ENCODE results near the gene ADAMTS14. TPM values are rescaled to one million over a fixed set of nuclear protein-coding genes. Genes with fewer than 3 reads are reported as not detected.

The ADAMTS14 gene
- total RNA-seq, 1 experiment from 2014 or later, result not detected

GRCh38 chr10:70809726-70810125 is 137.4 kb downstream of the ADAMTS14 start:
- no TSS peak for BruUV-seq (replicated peaks)
- Histone ChIP-seq H3K9me3 (no peaks in the 10 kb centered on the region), H3K4me3 (ENCODE audit: low read depth, low read length) (no peak overlapping the region), H3K4me1 (no peaks in the 10 kb centered on the region), H3K36me3 (ENCODE audit: control insufficient read depth, insufficient read depth, low read length) (no peaks in the 10 kb centered on the region), H3K27me3 (replicated peaks; ENCODE audit: control insufficient read depth, insufficient read depth, low read length) (no peaks in the 10 kb centered on the region)
- peaks cover 11% of the 10 kb centered on the region for H3K4me1 Mint-ChIP-seq (ENCODE audit: low read depth, unreplicated experiment)
- H3K9me3 Mint-ChIP-seq (ENCODE audit: unreplicated experiment), result peaks cover 9% of the 10 kb centered on the region
- no peak overlapping the region for H3K27ac Mint-ChIP-seq (ENCODE audit: unreplicated experiment)
- H3K27me3 Mint-ChIP-seq (ENCODE audit: insufficient read depth, unreplicated experiment), result peaks cover 3% of the 10 kb centered on the region
- H3K4me3 Mint-ChIP-seq (ENCODE audit: unreplicated experiment), result no peak overlapping the region
- intact Hi-C loops (cut with micrococcal nuclease; ENCODE audit: unreplicated experiment), result loop anchor here (10.0 kb wide), 2 partner anchors 185 to 395 kb away; no protein-coding TSS in a partner anchor
- H3K36me3 Mint-ChIP-seq (ENCODE audit: insufficient read depth, unreplicated experiment), result no peaks in the 10 kb centered on the region
- no peak for DNase-seq
- ChIA-PET POLR2A (interaction anchor here (0.6 to 0.7 kb wide), 2 partner anchors 68 to 384 kb away, joined by 3 to 5 read pairs; no protein-coding TSS in a partner anchor), CTCF (interaction anchor here (0.5 to 0.9 kb wide), 4 partner anchors 53 to 436 kb away, joined by 3 to 5 read pairs (median 4); no protein-coding TSS in a partner anchor)
- no peak for TF ChIP-seq CTCF (IDR thresholded peaks at IDR 0.05; ENCODE audit: insufficient read depth in 1 of 2, low read depth in 1 of 2, low read length in 1 of 2, severe bottlenecking in 1 of 2, unreplicated experiment in 1 of 2)

GRCh38 chr10:70810967-70811366 is 138.7 kb downstream of the ADAMTS14 start:
- POLR2A ChIA-PET, result no interaction called here
- H3K27ac Mint-ChIP-seq (ENCODE audit: unreplicated experiment), result no peak overlapping the region
- H3K4me1 Mint-ChIP-seq (ENCODE audit: low read depth, unreplicated experiment), result peaks cover 11% of the 10 kb centered on the region

GRCh38 chr10:70811881-70812280 is 139.6 kb downstream of the ADAMTS14 start:
- Histone ChIP-seq H3K27me3 (replicated peaks; ENCODE audit: control insufficient read depth, insufficient read depth, low read length) (no peaks in the 10 kb centered on the region), H3K36me3 (ENCODE audit: control insufficient read depth, insufficient read depth, low read length) (no peaks in the 10 kb centered on the region), H3K9me3 (no peaks in the 10 kb centered on the region), H3K4me1 (0 out of 2 replicates have a peak, but pooled peaks cover 2% of the 10 kb centered on the region), H3K4me3 (ENCODE audit: low read depth, low read length) (no peak overlapping the region)
- Mint-ChIP-seq H3K27me3 (ENCODE audit: insufficient read depth, unreplicated experiment) (peaks cover 3% of the 10 kb centered on the region), H3K4me1 (ENCODE audit: low read depth, unreplicated experiment) (peaks cover 11% of the 10 kb centered on the region), H3K4me3 (ENCODE audit: unreplicated experiment) (no peak overlapping the region), H3K9me3 (ENCODE audit: unreplicated experiment) (peaks cover 9% of the 10 kb centered on the region), H3K36me3 (ENCODE audit: insufficient read depth, unreplicated experiment) (peaks cover 13% of the 10 kb centered on the region), H3K27ac (ENCODE audit: unreplicated experiment) (no peak overlapping the region)
- ChIA-PET POLR2A (no interaction called here), CTCF (no interaction called here)
- no TSS peak for BruUV-seq (replicated peaks)
- no peak for DNase-seq
- intact Hi-C loops (cut with micrococcal nuclease; ENCODE audit: unreplicated experiment), result loop anchor here (10.0 kb wide), 2 partner anchors 183 to 393 kb away; no protein-coding TSS in a partner anchor
- TF ChIP-seq CTCF (IDR thresholded peaks at IDR 0.05; ENCODE audit: insufficient read depth in 1 of 2, low read depth in 1 of 2, low read length in 1 of 2, severe bottlenecking in 1 of 2, unreplicated experiment in 1 of 2), result no peak

More at GRCh38 chr10:70810967-70811366, 138.7 kb downstream of the ADAMTS14 start:
- Histone ChIP-seq H3K9me3 (no peaks in the 10 kb centered on the region), H3K36me3 (ENCODE audit: control insufficient read depth, insufficient read depth, low read length) (no peaks in the 10 kb centered on the region), H3K4me3 (ENCODE audit: low read depth, low read length) (no peak overlapping the region), H3K4me1 (no peaks in the 10 kb centered on the region), H3K27me3 (replicated peaks; ENCODE audit: control insufficient read depth, insufficient read depth, low read length) (no peaks in the 10 kb centered on the region)
- Mint-ChIP-seq H3K4me3 (ENCODE audit: unreplicated experiment) (no peak overlapping the region), H3K27me3 (ENCODE audit: insufficient read depth, unreplicated experiment) (peaks cover 3% of the 10 kb centered on the region), H3K9me3 (ENCODE audit: unreplicated experiment) (peaks cover 9% of the 10 kb centered on the region), H3K36me3 (ENCODE audit: insufficient read depth, unreplicated experiment) (peaks cover 4% of the 10 kb centered on the region)
- no peak for DNase-seq
- no TSS peak for BruUV-seq (replicated peaks)
- TF ChIP-seq CTCF (IDR thresholded peaks at IDR 0.05; ENCODE audit: insufficient read depth in 1 of 2, low read depth in 1 of 2, low read length in 1 of 2, severe bottlenecking in 1 of 2, unreplicated experiment in 1 of 2), result no peak
- intact Hi-C loops (cut with micrococcal nuclease; ENCODE audit: unreplicated experiment), result loop anchor here (10.0 kb wide), 2 partner anchors 184 to 394 kb away; no protein-coding TSS in a partner anchor
- CTCF ChIA-PET, result no interaction called here

Other genes with a start within 250 kb of the ADAMTS14 start
- 0.59 and 1.3 TPM in 2 replicates for gene NODAL, start 230.8 kb upstream of the ADAMTS14 start, total RNA-seq (2022)
- 8.9 and 10.3 TPM in 2 replicates for gene PALD1, start 193.7 kb upstream of the ADAMTS14 start, total RNA-seq (2022)
- gene PRF1, start 69.8 kb upstream of the ADAMTS14 start, total RNA-seq (2022), result 0.34 TPM in 1 of 2 replicates, not detected in the other
- not detected in 2 replicates for gene TBATA, start 112.9 kb downstream of the ADAMTS14 start, total RNA-seq (2022)
- gene SGPL1, start 143.4 kb downstream of the ADAMTS14 start, total RNA-seq (2022), result 121 and 127 TPM in 2 replicates
- 249 and 252 TPM in 2 replicates for gene PCBD1, start 216.1 kb downstream of the ADAMTS14 start, total RNA-seq (2022)

Data from Caco-2 (cell line).